Fibroblast of skin of left biceps (primary cell): ENCODE results near the gene RFX1.
"Not testable (repeated sequence)": the region's sequence is repeated elsewhere in the genome, so short reads cannot be mapped to it uniquely, and the experiment has no call there.

Source experiments
- DNase-seq, 2 experiments: peaks; one replicate each; pipeline ENCODE4 v3.0.0-alpha.2; 2013; ENCODE audit warnings: low read depth in 2 of 2

The RFX1 gene

GRCh38 chr19:13979244-13979615, 26.9 kb downstream of the RFX1 start:
- no peak for DNase-seq

DNA sequence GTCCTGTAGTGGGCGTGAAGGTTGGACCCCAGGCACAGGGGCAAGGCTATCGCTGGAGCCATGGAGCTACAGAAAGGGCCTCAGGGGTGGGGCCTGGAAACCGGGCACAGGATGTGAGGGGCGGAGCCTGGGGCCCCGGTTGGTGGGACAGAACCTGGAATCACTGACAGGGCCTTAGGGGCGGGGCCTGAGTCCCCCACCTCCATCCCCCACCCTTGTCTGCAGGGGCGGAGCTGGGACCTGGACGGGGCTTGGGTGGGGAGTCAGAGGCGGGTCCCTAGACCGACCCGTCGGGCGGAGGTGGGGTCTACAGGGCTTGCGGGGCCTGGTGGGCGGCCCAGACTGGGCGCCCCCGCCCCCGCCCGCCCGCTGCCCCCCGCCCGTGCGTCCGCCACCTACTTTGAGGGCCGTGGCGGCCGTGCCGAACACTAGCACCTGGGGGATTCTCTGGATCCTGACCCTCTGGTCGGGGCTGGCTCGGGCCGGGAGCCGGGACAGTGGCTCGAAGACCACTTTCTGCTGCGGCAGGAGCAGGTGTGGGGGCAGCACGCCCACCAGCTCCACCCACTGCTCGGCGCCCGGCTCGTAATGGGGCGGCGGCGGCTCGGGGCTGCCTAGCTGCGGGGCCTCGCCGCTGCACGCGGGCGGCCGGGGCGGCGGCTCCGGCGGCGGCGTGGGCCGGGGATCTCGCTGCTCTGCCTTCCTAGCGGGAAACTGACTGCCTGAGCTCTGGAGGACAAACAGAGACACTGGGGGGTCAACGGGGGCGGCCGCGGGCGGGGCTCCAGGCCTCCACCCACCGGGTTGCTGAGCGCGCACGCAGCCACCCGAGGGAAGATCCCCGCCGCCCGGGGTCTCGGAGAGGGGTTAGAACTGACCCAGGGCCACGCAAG, 27.5 kb downstream of the RFX1 start:
- peak; percentile 12 to 14 for DNase-seq

DNA sequence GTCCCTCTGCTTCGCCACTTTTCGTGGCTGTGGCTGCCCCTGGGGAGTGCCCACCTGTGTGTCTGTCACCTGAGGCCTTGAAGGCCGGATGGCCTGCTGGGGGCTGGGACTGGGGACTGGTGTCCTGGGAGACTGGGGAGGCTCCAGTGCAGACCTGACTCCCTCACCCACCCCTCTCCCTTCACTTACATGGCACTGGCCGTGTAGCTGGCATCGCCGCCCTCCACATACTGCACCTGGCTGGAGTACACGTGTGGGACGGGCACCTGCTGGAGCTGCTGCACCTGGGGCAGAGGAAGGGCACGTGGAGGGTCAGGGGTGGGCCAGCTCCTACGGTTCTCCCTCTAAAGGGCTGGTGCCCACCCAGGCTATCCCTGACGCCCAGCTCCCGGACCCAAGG, 28.3 kb downstream of the RFX1 start:
- DNase-seq = no peak

- DNase-seq = no peak
These were observed 29.7 kb downstream of the RFX1 start for GRCh38 chr19:13976446-13976845.

DNA sequence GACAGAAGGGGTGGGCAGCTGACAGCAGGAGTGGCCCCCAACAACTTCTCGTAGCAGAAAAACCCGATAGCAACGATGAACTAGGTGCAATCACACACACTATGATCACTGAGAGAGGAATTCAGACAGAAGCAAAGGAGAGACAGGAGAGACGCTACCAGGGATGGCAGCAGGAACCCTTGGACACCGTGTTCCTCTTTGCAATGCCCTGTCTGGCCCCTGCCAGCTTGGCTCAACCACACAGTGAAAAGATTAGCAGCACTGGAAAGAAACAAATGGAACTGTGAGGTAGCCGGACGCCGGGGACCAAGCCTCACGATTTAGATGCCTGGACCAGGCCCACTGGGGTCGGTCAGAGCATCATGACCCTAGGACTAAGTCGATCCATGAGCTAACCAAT, 30.2 kb downstream of the RFX1 start:
- no peak for DNase-seq

GRCh38 chr19:13974073-13974472, 32.0 kb downstream of the RFX1 start:
- no peak for DNase-seq

DNA sequence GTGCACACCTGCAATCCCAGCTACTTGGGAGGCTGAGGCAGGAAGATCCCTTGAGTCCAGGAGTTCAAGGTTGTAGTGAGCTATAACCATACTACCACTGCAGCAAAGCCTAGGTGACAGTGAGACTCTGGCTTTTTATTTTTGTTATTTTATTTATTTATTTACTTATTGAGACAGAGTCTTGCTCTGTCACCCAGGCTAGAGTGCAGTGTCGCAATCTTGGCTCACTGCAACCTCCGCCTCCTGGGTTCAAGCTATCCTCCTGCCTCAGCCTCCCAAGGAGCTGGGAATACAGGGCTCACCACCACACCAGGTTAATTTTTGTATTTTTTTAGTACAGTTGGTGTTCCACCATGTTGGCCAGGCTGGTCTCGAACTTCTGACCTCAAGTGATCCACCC, 32.6 kb downstream of the RFX1 start:
- not testable (repeated sequence) for DNase-seq

DNA sequence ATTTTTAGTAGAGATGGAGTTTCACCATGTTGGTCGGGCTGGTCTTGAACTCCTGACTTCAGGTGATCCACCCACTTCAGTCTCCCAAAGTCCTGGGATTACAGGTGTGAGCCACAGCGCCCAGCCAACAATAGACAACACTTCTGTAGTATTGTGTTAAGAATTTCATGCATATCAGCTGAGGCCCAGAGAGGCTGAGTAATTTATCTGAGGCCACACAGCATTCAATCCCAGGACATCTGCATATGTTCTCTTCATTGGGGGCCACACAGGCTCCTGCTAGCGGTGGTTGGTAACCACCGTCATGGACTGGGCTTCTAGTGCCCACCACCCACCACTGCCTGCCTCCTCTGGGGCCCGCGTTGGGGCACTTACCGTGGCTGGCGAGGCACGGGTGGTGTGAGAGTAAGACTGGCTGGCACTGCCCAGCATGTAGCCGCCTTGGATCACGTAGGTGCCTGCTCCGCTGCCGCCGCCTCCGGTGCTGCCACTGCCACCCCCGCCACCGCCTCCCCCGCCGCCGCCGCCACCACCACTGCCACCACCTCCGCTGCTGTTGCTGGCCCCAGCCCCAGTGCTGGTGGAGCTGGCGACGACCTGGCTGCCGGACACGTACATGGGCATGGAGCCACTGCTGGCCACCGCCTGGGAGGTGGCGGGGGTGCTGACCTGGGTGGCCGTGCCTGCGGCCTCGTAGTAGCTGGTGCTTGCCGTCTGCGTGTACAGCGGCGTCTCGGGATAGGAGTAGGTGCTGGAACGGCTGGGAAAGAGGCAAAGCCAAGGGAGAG, 33.6 kb downstream of the RFX1 start:
- no peak for DNase-seq

GRCh38 chr19:13971868-13972267, 34.3 kb downstream of the RFX1 start:
- DNase-seq = not testable (repeated sequence)

DNA sequence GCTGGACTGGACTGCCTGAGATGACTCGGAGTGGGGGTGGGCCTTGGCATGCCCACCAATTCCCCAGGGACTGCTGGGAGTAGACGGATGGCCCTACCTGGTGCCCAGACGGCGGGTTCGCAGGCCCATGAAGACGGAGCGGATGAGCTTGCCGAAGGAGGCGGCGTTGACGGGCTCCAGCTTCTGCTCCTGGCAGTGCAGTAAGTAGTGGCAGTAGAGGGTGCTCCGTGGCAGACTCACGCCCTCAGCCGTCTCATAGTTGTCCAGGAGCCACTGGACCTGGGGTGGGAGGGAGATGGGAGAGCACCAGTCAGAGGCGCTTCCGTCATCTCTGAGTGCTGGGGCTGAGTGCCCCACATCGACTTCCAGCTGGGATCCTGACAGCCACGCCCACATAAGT, 36.2 kb downstream of the RFX1 start:
- no peak for DNase-seq

DNA sequence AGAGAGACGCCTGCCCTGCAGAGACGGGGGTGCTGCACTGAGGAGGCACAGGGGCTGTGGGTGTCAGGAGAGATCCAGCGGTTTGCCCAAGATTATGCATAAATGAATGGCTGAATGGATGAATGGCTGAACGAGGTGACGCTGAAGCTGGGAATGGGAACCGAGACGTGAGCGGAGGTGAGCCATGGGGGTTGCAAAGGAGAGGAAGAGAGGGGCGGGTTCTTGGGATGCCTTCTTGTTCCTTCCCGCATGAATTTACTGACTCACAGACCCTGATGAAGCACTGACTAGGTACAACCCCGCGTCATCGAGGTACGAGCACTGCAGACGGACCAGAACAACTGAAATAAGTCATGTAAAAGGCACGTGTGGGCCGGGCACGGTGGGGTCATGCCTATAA, 37.1 kb downstream of the RFX1 start:
- no peak for DNase-seq

- no peak for DNase-seq
These were observed 37.7 kb downstream of the RFX1 start for GRCh38 chr19:13968383-13968935.

DNA sequence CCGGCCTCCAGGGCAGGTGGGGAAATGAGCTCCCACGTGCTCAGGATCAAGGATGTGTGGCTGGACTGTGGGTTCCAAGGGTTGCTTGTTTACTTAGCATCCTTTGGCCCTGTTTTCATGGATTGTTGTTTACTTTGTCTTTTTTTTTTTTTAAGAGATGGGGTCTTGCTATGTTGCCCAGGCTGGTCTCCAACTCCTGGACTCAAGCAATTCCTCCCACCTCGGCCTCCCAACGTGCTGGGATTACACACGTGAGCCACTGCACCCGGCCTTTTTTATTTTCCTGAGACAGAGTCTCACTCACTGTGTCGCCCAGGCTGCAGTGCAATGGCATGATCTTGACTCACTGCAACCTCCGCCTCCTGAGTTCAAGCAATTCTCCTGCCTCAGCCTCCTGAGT, 38.9 kb downstream of the RFX1 start:
- not testable (repeated sequence) for DNase-seq

DNA sequence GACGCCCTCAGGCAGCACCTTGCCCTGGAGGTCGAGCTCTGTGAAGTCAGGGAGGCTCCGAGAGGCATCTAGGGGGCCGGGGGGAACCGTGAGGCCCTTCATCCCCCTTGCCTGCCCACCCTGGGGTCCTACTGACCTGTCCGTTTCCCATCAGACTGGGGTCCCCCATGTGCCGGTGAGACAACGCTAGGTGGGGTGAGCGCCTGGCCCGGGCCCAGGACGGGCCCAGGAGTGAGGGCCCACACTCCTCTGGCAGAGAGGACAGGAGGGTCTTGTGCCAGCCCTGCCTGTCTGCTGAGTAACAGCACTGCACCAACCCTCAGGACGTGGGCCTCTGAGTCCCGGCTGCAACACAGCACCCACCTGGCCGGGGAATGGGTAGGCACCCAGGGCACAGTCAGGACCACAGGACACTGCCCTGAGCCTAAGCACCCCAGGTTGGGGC, 39.4 kb downstream of the RFX1 start:
- no peak for DNase-seq

- no peak for DNase-seq
These were observed 40.0 kb downstream of the RFX1 start for GRCh38 chr19:13965926-13966683.

- DNase-seq = no peak
These were observed 40.7 kb downstream of the RFX1 start for GRCh38 chr19:13965377-13965896.

GRCh38 chr19:13964776-13965175, 41.3 kb downstream of the RFX1 start:
- no peak for DNase-seq

- no peak for DNase-seq
These were observed 42.5 kb downstream of the RFX1 start for GRCh38 chr19:13963603-13964105.

GRCh38 chr19:13962699-13963602, 43.2 kb downstream of the RFX1 start:
- no peak for DNase-seq
